ENCODE results near the gene BTBD16.

GRCh38 chr10:122244001-122244975 is 26.8 kb upstream of the BTBD16 start:
- TF ChIP-seq, protein P1, sequence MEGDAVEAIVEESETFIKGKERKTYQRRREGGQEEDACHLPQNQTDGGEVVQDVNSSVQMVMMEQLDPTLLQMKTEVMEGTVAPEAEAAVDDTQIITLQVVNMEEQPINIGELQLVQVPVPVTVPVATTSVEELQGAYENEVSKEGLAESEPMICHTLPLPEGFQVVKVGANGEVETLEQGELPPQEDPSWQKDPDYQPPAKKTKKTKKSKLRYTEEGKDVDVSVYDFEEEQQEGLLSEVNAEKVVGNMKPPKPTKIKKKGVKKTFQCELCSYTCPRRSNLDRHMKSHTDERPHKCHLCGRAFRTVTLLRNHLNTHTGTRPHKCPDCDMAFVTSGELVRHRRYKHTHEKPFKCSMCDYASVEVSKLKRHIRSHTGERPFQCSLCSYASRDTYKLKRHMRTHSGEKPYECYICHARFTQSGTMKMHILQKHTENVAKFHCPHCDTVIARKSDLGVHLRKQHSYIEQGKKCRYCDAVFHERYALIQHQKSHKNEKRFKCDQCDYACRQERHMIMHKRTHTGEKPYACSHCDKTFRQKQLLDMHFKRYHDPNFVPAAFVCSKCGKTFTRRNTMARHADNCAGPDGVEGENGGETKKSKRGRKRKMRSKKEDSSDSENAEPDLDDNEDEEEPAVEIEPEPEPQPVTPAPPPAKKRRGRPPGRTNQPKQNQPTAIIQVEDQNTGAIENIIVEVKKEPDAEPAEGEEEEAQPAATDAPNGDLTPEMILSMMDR (conservative IDR thresholded peaks at IDR 0.05; ENCODE audit: low read length), result no peak
- TF ChIP-seq EZH2phosphoT487 (IDR thresholded peaks at IDR 0.05; ENCODE audit: borderline replicate concordance, low read depth, low read length), result no peak
